Fibroblast of skin of scalp (primary cell): ENCODE results near the gene SCRT2.

Experiments used
- DNase-seq: peaks from one replicate; pipeline ENCODE4 v3.0.0-alpha.2; 2013

Gene SCRT2

DNA sequence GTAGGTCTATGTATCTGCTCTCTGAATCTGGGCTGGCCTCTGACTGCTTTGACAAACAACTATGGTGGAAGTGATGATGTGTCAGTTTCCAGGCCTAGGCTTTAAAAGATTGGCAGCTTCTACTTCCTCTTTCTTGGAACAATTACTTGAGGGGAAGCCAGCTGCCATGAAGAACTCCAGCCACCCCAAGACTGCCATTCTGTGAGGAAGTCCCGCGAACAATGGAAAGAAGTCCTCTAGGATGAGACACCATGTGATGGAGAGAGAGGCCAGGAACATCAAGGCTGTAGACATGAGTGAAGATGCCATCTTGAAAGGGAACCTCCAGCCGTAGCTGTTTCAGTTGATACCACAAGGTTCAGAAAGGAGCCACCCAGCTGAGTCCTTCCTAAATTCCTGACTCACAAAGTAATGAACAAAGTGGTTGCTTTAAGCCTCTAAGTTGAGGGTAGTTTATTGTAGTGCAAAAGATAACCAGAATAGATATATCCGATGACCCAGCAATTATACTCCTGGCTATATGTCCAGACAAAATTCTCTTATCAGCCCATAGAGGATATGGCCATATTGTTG is 50.2 kb downstream of the SCRT2 start:
- DNase-seq = no peak

DNA sequence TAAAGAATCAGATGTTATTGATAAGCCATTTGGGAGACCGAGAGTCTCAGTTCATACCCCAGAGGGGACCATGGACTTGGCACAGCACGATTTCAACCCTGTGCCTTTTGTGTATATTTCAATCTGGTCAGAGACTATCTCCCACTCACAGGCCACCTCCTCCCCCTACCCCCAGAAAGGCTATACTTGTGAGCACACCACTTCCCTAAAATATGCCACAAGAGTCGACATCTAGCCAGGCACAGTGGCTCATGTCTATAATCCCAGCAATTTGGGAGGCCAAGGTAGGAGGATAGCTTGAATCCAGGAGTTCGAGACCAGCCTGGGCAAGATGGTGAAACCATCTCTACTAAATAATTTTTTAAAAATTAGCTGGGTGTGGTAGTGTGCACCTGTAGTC is 51.9 kb downstream of the SCRT2 start:
- DNase-seq = no peak

DNA sequence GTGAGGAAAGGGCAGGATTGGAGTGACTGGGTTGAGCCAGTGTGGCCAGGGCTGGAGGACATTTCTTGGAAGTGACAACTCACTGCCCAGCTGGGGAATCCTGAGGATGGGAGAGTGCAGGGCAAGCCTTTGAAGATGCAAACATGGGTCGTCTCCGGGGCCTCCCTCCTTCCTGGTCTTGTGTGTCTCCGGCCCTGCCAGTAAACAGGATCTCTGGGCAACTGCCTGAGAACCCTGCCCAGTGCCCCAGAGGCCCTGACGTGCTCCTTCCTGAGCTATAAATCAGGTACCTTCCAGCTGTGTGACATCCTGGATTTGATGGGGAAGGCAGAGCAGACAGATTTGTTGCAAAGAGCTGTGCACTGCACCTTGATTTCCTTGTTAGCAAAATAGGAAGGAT is 52.6 kb downstream of the SCRT2 start:
- no peak for DNase-seq

DNA sequence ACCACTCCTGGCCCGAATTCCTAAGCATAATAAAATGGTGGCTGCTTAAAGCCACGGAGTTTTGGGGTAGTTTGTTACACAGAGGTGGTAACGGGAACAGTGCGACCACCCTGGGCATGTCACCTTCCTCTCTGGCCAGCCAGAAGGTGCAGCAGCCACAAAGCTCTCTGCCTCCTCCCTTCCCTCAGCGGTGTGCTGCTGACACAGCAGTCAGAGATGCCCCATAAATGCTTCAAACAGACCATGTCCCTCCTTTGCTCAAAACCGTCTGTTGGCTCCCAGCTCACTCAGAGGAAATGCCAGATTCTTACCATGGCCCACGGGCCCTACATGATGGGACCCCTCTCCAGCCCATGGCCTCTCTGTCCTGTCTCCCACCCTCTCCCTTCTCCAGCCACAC is 53.4 kb downstream of the SCRT2 start:
- no peak for DNase-seq

DNA sequence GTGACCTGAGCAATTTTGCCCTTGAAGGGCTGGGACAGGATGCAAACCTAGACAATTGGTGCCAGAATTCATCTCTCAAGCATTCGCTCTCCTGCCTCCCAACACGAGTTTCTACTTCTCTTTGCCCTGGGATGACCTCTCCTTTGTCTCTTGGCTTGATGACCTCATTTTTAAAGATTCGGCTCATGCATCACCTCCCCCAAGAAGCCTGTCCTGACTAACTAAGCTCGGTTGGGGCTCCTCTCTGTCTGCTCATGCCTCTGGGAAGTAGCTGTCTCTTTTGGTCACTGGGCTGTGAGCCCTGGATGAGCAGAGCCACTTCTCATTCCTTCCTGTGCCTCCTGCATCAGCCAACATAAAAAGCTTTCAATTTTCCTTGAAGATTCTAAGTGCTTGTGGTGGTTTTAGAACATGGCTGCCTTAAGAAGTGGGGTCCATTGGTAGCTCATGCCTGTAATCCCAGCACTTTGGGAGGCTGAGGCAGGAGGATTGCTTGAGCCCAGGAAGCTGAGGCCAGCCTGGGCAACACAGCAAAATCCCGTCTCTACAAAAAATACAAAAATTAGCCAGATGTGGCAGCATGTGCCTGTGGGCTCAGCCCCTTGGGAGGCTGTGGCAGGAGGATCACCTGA is 54.4 kb downstream of the SCRT2 start:
- peak; percentile 37 for DNase-seq

DNA sequence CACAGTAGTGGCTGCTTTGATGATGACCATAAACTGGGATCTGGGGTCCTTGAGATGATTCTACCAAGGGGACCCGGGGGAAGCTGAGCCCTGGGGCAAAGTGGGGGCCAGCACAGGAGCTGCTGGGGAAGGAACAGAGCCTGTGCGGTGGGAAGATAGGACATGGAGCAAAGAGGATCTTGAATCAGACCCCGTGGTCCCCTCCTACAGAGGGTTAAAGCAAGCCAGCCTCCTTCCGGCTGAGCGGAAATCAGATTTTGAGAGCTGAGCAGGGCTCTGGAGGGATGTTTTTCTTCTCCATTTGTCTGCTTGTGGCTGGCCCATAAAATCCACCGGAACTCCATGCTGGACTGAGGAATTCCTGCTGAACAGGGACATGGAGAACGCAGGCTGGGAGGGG is 55.4 kb downstream of the SCRT2 start:
- no peak for DNase-seq

DNA sequence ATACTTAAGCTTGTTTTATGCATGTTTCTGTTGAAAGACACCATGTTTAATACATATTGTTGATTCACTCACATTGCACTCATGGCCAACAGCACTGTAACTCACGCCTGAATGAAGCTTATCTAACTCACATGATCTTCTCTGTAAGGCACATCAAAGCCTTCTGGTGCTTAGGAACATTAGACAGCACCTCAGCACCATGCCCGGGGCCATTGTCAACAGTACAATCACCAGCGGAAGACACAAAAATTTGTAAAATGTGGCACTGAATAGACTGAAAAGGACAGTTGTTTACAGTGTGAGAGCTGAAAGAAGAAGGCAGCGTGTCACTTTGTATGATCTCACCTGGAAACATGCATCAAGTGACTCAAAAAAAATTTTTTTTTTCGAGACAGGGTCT is 56.6 kb downstream of the SCRT2 start:
- DNase-seq = no peak

DNA sequence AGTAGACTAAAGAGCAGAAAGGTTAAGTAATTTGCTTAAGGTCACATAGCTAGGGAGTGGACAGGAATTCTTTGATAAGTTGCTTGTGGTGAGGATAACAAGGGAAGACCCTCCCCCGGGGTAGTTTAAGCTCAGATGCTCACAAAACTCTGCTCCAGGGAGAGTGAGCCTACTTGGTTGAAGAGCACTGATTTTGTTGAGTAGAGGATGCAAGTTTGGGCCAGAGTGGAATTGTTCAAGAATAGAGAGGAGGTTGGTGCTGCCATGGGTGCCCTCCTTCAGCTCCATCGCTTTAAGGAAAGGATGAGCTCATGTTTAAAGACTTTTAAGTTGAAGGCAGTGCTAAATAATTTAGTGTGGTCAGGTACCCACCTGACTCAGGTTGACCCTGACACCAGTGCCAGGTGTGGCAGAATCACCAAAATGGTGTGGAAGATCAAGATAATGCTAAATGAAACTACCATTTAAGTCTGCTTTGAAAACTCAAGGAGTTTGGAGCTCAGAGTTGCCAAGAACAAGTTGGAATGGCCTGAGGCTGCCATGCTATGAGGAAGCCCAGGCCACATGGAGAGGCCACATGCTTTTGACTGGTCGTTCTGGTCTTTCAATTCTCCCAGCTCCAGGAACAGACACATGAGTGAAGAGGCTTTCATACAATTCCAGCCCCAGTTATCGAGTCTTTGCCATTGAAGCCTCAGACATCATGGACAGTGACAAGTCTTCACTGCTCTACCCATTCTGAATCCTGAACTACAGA is 57.5 kb downstream of the SCRT2 start:
- DNase-seq = no peak

DNA sequence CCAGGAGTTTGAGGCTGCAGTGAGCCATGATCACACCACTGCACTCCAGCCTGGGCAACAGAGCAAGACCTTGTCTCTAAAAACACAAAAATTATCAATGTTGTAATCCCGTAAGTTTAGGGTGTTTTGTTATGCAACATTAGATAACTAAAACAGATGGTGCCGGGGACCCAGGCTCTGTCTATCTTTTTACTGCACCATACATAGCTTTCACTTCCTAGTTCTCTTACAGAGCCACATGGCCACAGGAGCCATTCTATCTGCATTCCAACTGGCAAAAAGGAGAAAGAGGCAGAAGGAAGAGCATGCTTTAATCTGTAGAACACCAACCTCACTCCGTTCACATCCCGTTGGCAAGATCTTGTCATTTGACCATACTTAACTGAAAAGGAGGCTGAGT is 60.1 kb downstream of the SCRT2 start:
- no peak for DNase-seq

DNA sequence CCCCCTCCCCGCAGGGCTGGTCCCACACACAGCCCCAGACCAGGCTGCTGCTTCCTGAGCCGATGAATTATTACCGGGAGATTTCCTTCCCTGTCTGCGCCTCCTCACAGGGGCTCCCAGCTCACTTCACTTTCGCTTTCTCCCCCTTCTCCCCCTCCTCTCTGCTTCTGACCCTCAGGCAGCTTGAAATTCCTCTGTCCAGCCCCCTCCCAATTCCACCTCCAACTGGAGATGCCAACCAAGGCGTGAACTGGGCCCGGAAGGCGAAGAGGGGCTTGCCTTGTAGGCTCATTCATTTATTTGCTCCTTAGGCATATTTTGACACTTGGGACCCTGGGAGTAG is 63.8 kb downstream of the SCRT2 start:
- DNase-seq = no peak
